Measurements from ENCODE around the gene HPRT1.

HPRT1 gene

DNA sequence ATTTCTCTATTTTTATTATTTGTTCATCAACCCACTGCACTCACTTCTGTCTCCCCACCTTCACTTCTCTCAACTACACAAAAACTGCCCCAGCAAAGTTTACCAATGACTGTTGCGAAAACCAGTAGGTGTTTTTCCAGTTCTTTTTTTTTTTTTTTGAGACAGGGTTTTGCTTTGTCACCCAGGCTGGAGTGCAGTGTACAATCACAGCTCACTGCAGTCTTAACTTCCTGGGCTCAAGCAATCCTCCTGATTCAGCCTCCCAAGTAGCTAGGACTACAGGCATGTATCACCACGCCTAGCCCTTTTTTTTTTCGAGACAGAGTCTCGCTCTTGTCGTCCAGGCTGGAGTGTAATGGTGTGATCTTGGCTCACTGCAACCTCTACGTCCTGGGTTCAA is 24.1 kb upstream of the HPRT1 start:
- H3K79me2 ChIP-seq (ENCODE audit: control insufficient read depth, low read length) = no peaks in the 10 kb centered on the region
- H3K4me3 ChIP-seq (ENCODE audit: low read length) = no peak overlapping the region
- H3K4me2 ChIP-seq (ENCODE audit: low read length) = no peak overlapping the region
- no peaks in the 10 kb centered on the region for H3K36me3 ChIP-seq (ENCODE audit: control insufficient read depth, low read length)
- no peaks in the 10 kb centered on the region for H3K9me3 ChIP-seq (ENCODE audit: control insufficient read depth, insufficient read depth, low read length)
- no peaks in the 10 kb centered on the region for H3K4me1 ChIP-seq (ENCODE audit: control insufficient read depth, low read length)
- H4K20me1 ChIP-seq (ENCODE audit: control insufficient read depth, insufficient read depth, low read depth, low read length) = no peaks in the 10 kb centered on the region
- TF ChIP-seq EZH2phosphoT487 (IDR thresholded peaks at IDR 0.05; ENCODE audit: borderline replicate concordance, low read length) = no peak
- TF ChIP-seq, protein P1, sequence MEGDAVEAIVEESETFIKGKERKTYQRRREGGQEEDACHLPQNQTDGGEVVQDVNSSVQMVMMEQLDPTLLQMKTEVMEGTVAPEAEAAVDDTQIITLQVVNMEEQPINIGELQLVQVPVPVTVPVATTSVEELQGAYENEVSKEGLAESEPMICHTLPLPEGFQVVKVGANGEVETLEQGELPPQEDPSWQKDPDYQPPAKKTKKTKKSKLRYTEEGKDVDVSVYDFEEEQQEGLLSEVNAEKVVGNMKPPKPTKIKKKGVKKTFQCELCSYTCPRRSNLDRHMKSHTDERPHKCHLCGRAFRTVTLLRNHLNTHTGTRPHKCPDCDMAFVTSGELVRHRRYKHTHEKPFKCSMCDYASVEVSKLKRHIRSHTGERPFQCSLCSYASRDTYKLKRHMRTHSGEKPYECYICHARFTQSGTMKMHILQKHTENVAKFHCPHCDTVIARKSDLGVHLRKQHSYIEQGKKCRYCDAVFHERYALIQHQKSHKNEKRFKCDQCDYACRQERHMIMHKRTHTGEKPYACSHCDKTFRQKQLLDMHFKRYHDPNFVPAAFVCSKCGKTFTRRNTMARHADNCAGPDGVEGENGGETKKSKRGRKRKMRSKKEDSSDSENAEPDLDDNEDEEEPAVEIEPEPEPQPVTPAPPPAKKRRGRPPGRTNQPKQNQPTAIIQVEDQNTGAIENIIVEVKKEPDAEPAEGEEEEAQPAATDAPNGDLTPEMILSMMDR (IDR thresholded peaks at IDR 0.05; ENCODE audit: low read depth, low read length, poor library complexity, severe bottlenecking) = no peak
- no peak overlapping the region for H3K27ac ChIP-seq (ENCODE audit: low read depth, low read length)
- H3F3A ChIP-seq (ENCODE audit: control insufficient read depth, insufficient read depth) = no peaks in the 10 kb centered on the region
- no peaks in the 10 kb centered on the region for H3K27me3 ChIP-seq (ENCODE audit: control insufficient read depth, low read length)
- no peaks in the 10 kb centered on the region for H3K9me2 ChIP-seq (replicated peaks; ENCODE audit: control insufficient read depth, low read length)

DNA sequence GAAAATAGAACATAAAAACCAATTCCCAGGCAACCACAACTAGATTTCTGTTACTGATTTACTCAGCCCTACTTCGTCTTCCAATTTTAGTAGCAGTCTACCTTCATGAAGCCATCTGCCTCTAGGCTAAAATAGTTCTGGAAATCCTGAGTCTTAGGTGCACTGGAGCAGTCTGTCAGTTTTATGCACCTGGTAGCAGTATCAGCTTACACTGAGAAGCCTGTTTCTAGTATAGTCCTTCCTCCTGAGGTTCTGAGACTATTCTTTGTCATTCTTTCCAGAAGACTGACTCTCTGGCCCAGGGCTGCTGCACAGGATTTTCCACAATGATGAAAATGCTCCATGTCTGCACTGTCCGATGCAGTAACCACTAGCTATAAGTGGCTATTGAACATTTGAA is 16.9 kb upstream of the HPRT1 start:
- Histone ChIP-seq H3K9me3 (ENCODE audit: control insufficient read depth, insufficient read depth, low read length) (no peaks in the 10 kb centered on the region), H3F3A (ENCODE audit: control insufficient read depth, insufficient read depth) (no peaks in the 10 kb centered on the region), H4K20me1 (ENCODE audit: control insufficient read depth, insufficient read depth, low read depth, low read length) (no peaks in the 10 kb centered on the region), H3K27ac (ENCODE audit: low read depth, low read length) (no peak overlapping the region), H3K36me3 (ENCODE audit: control insufficient read depth, low read length) (no peaks in the 10 kb centered on the region), H3K79me2 (ENCODE audit: control insufficient read depth, low read length) (no peaks in the 10 kb centered on the region), H3K4me1 (ENCODE audit: control insufficient read depth, low read length) (peaks cover 5% of the 10 kb centered on the region), H3K27me3 (ENCODE audit: control insufficient read depth, low read length) (no peaks in the 10 kb centered on the region), H3K9me2 (replicated peaks; ENCODE audit: control insufficient read depth, low read length) (no peaks in the 10 kb centered on the region), H3K4me3 (ENCODE audit: low read length) (no peak overlapping the region), H3K4me2 (ENCODE audit: low read length) (no peak overlapping the region)
- no peak for TF ChIP-seq EZH2phosphoT487 (IDR thresholded peaks at IDR 0.05; ENCODE audit: borderline replicate concordance, low read length)
- TF ChIP-seq, protein P1 (IDR thresholded peaks at IDR 0.05; ENCODE audit: low read depth, low read length, poor library complexity, severe bottlenecking) = no peak

DNA sequence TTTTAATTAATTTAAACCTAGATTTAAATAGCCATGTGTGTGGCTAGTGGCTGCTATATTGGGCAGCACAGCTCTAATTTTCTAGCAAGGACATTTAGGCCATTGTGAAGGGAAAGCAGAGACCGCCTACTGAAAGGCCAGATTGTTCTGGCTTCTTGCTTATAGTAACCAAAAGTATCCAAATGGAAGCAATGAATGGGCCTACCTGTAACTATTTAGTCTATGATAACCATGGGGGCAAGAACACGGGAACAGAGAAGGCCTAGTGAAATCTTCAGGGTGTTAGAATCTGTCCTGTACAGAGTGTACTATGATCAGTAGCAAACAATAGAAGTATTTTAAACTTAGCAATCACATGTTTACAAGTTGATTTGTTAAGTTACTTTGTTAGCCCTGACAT is 16.5 kb upstream of the HPRT1 start:
- Histone ChIP-seq H3K9me3 (ENCODE audit: control insufficient read depth, insufficient read depth, low read length) (no peaks in the 10 kb centered on the region), H3F3A (ENCODE audit: control insufficient read depth, insufficient read depth) (no peaks in the 10 kb centered on the region), H3K9me2 (replicated peaks; ENCODE audit: control insufficient read depth, low read length) (no peaks in the 10 kb centered on the region), H3K4me3 (ENCODE audit: low read length) (no peak overlapping the region), H4K20me1 (ENCODE audit: control insufficient read depth, insufficient read depth, low read depth, low read length) (no peaks in the 10 kb centered on the region), H3K27ac (ENCODE audit: low read depth, low read length) (no peak overlapping the region), H3K4me2 (ENCODE audit: low read length) (no peak overlapping the region), H3K79me2 (ENCODE audit: control insufficient read depth, low read length) (no peaks in the 10 kb centered on the region), H3K36me3 (ENCODE audit: control insufficient read depth, low read length) (no peaks in the 10 kb centered on the region), H3K4me1 (ENCODE audit: control insufficient read depth, low read length) (peaks cover 5% of the 10 kb centered on the region), H3K27me3 (ENCODE audit: control insufficient read depth, low read length) (no peaks in the 10 kb centered on the region)
- TF ChIP-seq EZH2phosphoT487 (IDR thresholded peaks at IDR 0.05; ENCODE audit: borderline replicate concordance, low read length) = no peak
- TF ChIP-seq, protein P1 (IDR thresholded peaks at IDR 0.05; ENCODE audit: low read depth, low read length, poor library complexity, severe bottlenecking) = no peak

DNA sequence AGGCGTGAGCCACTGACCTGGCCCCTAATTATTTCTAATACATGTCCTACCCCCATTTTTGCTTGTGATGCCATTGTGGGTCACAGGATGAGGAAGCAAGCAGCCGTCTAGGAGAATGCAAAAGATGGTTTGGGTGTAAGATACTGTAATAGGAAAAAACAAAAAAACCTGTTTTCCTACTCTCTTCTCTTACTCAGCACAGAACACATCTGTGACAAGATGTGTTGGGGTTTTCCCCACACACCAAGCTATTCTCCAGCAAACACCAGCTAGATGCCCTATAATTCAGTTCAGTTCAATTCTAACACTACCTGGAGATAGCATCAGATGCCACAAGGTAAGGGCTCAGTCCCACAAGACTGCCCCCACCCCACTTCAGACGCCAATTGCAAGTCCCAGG is 15.3 kb upstream of the HPRT1 start:
- TF ChIP-seq, protein P1 (IDR thresholded peaks at IDR 0.05; ENCODE audit: low read depth, low read length, poor library complexity, severe bottlenecking) = no peak
- TF ChIP-seq EZH2phosphoT487 (IDR thresholded peaks at IDR 0.05; ENCODE audit: borderline replicate concordance, low read length) = no peak
- H3F3A ChIP-seq (ENCODE audit: control insufficient read depth, insufficient read depth) = no peaks in the 10 kb centered on the region
- no peak overlapping the region for H3K4me3 ChIP-seq (ENCODE audit: low read length)
- H3K4me1 ChIP-seq (ENCODE audit: control insufficient read depth, low read length) = peaks cover 5% of the 10 kb centered on the region
- no peaks in the 10 kb centered on the region for H4K20me1 ChIP-seq (ENCODE audit: control insufficient read depth, insufficient read depth, low read depth, low read length)
- no peaks in the 10 kb centered on the region for H3K27me3 ChIP-seq (ENCODE audit: control insufficient read depth, low read length)
- H3K9me2 ChIP-seq (replicated peaks; ENCODE audit: control insufficient read depth, low read length) = no peaks in the 10 kb centered on the region
- H3K27ac ChIP-seq (ENCODE audit: low read depth, low read length) = no peak overlapping the region
- no peaks in the 10 kb centered on the region for H3K9me3 ChIP-seq (ENCODE audit: control insufficient read depth, insufficient read depth, low read length)
- no peak overlapping the region for H3K4me2 ChIP-seq (ENCODE audit: low read length)
- no peaks in the 10 kb centered on the region for H3K36me3 ChIP-seq (ENCODE audit: control insufficient read depth, low read length)
- no peaks in the 10 kb centered on the region for H3K79me2 ChIP-seq (ENCODE audit: control insufficient read depth, low read length)
